ENCODE data around the gene FAM13A. TPM values are rescaled to one million over a fixed set of nuclear protein-coding genes. Genes with fewer than 3 reads are reported as not detected.

The FAM13A gene
- total and polyA plus RNA-seq, 2 of the 8 experiments (the other 6 are each of a cell fraction or from before 2014, with no cell fraction given), result 7.1 to 16.5 TPM

DNA sequence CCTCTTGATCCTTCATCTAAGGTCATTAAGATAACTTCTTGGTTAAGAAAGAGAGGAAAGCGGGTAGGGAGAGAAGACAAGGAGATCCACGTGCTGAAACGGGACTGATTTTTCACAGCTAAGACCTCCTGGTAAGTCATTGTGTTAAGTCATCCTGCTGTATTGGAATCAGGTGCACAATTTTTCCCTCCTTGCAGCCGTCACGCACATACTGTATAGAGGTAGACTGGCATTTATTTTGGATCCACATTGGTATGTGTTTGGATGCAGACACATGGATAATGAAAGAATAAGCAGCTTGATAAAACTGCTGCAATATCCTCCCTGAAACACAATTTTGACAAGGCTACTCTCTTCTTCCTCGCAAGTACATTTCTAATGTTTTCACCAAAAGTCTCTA lies 299.2 kb downstream of the FAM13A start:
- Histone ChIP-seq H4K5ac (ENCODE audit: insufficient read length, low read depth, low read length) (no peak overlapping the region), H2BK12ac (ENCODE audit: low read depth, low read length) (no peak overlapping the region; the same call in 1 of the 2 replicates), H2AK5ac (ENCODE audit: low read depth, low read length) (no peak overlapping the region), H3K79me2 (ENCODE audit: control insufficient read depth in 1 of 2, insufficient read depth in 2 of 2, low read length in 2 of 2) (no peaks in the 10 kb centered on the region), H3K9ac (replicated peaks in 1 of 4; ENCODE audit: extremely low read depth in 1 of 4, low read depth in 3 of 4, low read length in 3 of 4) (no peak overlapping the region), H4K8ac (ENCODE audit: extremely low read depth, insufficient read depth, low read length) (no peak overlapping the region), H2AFZ (ENCODE audit: low read length) (no peak overlapping the region), H3K27me3 (replicated peaks in 1 of 4; ENCODE audit: control insufficient read depth in 3 of 4, extremely low read depth in 1 of 4, insufficient read depth in 3 of 4, low read length in 3 of 4) (no peaks in the 10 kb centered on the region), H3K23me2 (ENCODE audit: low read depth, low read length) (no peaks in the 10 kb centered on the region), H2BK20ac (ENCODE audit: low read length) (no peak overlapping the region), H4K91ac (replicated peaks; ENCODE audit: insufficient read length, low read length) (no peak overlapping the region), H3K4ac (replicated peaks; ENCODE audit: insufficient read length, low read depth, low read length) (no peak overlapping the region), H3K27ac (ENCODE audit: low read depth, low read length) (no peak overlapping the region), H3K4me2 (ENCODE audit: insufficient read depth in 1 of 2, low read depth in 2 of 2, low read length in 2 of 2) (no peak overlapping the region), H3K36me3 (ENCODE audit: control insufficient read depth in 2 of 4, insufficient read depth in 4 of 4, low read length in 3 of 4) (no peaks in the 10 kb centered on the region), H3K79me1 (ENCODE audit: low read depth, low read length) (no peaks in the 10 kb centered on the region), H3K23ac (ENCODE audit: insufficient read length) (no peak overlapping the region), H2BK15ac (ENCODE audit: low read length) (no peak overlapping the region), H2BK5ac (ENCODE audit: low read depth, low read length) (no peak overlapping the region), H3K4me3 (ENCODE audit: extremely low read depth in 1 of 4, insufficient read depth in 2 of 4, low read depth in 3 of 4, low read length in 4 of 4) (no peak overlapping the region), H3K18ac (ENCODE audit: extremely low read depth, low read length) (no peak overlapping the region), H4K20me1 (replicated peaks in 1 of 2; ENCODE audit: control insufficient read depth in 1 of 2, insufficient read depth in 2 of 2, low read length in 2 of 2) (peaks cover 0 to 3% of the 10 kb centered on the region in 2 experiments), H3K4me1 (replicated peaks in 1 of 4; ENCODE audit: control insufficient read depth in 3 of 4, insufficient read depth in 4 of 4, low read length in 3 of 4) (peaks cover 3 to 11% (median 8%) of the 10 kb centered on the region in 4 experiments; a peak in 4 of 7 replicates), H2BK120ac (replicated peaks; ENCODE audit: low read depth, low read length) (no peak overlapping the region), H3K14ac (ENCODE audit: insufficient read length) (no peak overlapping the region), H3K56ac (replicated peaks; ENCODE audit: insufficient read length, low read depth, low read length) (no peak overlapping the region), H3K9me3 (ENCODE audit: insufficient read depth in 2 of 2, low read depth in 1 of 2, low read length in 1 of 2) (no peaks in the 10 kb centered on the region)
- DNase-seq (ENCODE audit: low read depth in 1 of 2, low spot score in 2 of 2), result no peak
- ChIA-PET POLR2A (ENCODE audit: partially characterized antibody) (no interaction called here), CTCF (ENCODE audit: partially characterized antibody) (interaction anchor here (1.3 to 1.4 kb wide), 2 partner anchors 11 to 19 kb away, joined by 4 to 5 read pairs; no protein-coding TSS in a partner anchor)
- WGBS, 2 experiments (ENCODE audit: extremely low coverage in 1 of 2, insufficient coverage in 1 of 2, insufficient read length in 1 of 2, insufficient replicate concordance in 2 of 2, low coverage in 1 of 2, low lambda C conversion rate in 2 of 2, missing lambda C conversion rate in 1 of 2), result 87% methylated on average over 6 of the region's 6 CpGs; no CpG with 5 or more reads in 1 of the 2 experiments
- FAIRE-seq, result no peak
- TF ChIP-seq NRF1 (IDR thresholded peaks at IDR 0.05; ENCODE audit: low read depth, low read length) (no peak), SUZ12 (IDR thresholded peaks at IDR 0.05; ENCODE audit: low read length) (no peak), SIN3A (conservative IDR thresholded peaks at IDR 0.05 in 1 of 2, IDR thresholded peaks at IDR 0.05 in 1 of 2; ENCODE audit: low read depth in 1 of 2, low read length in 2 of 2) (no peak), KDM1A (IDR thresholded peaks at IDR 0.05; ENCODE audit: borderline replicate concordance, low read length) (no peak), TEAD4 (IDR thresholded peaks at IDR 0.05; ENCODE audit: low read depth, low read length) (no peak)

All from H1 (cell line).